AG09319 (cell line): ENCODE data around the gene SURF6.
"Not testable (repeated sequence)": the region's sequence is repeated elsewhere in the genome, so short reads cannot be mapped to it uniquely, and the experiment has no call there.

Experiments used
- DNase-seq: peaks from one replicate; pipeline ENCODE4 v3.0.0-alpha.2; 2010; ENCODE audit warnings: low read depth; ENCODE audit errors: extremely low read depth
- CTCF ChIP-seq: IDR thresholded peaks from 2 replicates; pipeline ENCODE4 v1.5.1; 2011; ENCODE audit warnings: low read depth, mild to moderate bottlenecking, inconsistent platforms, low read length, moderate library complexity

The SURF6 gene

GRCh38 chr9:133290751-133291302 is 45.2 kb downstream of the SURF6 start:
- DNase-seq, result no peak
- TF ChIP-seq CTCF, result no peak

GRCh38 chr9:133286523-133286922 is 49.5 kb downstream of the SURF6 start:
- no peak for DNase-seq
- TF ChIP-seq CTCF, result no peak

- DNase-seq, result no peak
- no peak for TF ChIP-seq CTCF
Observed at GRCh38 chr9:133285252-133285775, 50.7 kb downstream of the SURF6 start.

- no peak for TF ChIP-seq CTCF
- DNase-seq, result no peak
Observed at GRCh38 chr9:133284362-133284761, 51.6 kb downstream of the SURF6 start.

- not testable (repeated sequence) for DNase-seq
Observed at GRCh38 chr9:133283255-133284032, 52.5 kb downstream of the SURF6 start.

GRCh38 chr9:133282464-133283238 is 53.3 kb downstream of the SURF6 start:
- DNase-seq, result no peak

GRCh38 chr9:133280392-133280791 is 55.6 kb downstream of the SURF6 start:
- no peak for TF ChIP-seq CTCF
- no peak for DNase-seq

More at GRCh38 chr9:133282464-133283238, 53.3 kb downstream of the SURF6 start:
- no peak for TF ChIP-seq CTCF
